GM12878 (cell line): Measurements from ENCODE around the gene FHIP1B.
"Not testable (repeated sequence)": the region's sequence is repeated elsewhere in the genome, so short reads cannot be mapped to it uniquely, and the experiment has no call there.

ENCODE experiments used
- BMI1 ChIP-seq: fragments of 450-650 bp; IDR thresholded peaks from 2 replicates; pipeline ENCODE4 v1.6.1; 2016; ENCODE audit warnings: mild to moderate bottlenecking, moderate library complexity, borderline replicate concordance
- CTCF ChIP-seq, 3 experiments: IDR thresholded peaks in 2 of 3; conservative IDR thresholded peaks in 1 of 3; 2 replicates each; pipeline ENCODE4 v1.5.1; 2011; ENCODE audit warnings: low read depth in 3 of 3, low read length in 3 of 3, mild to moderate bottlenecking in 3 of 3, control low read depth in 2 of 3, moderate library complexity in 2 of 3, inconsistent platforms in 1 of 3, mixed read lengths in 1 of 3; ENCODE audit not compliant: control insufficient read depth in 2 of 3, insufficient read depth in 1 of 3; ENCODE audit errors: extremely low read depth in 1 of 3
- EP300 ChIP-seq, 2 experiments: fragments of 150-350 bp in 1 of 2; IDR thresholded peaks; 2 replicates each; pipeline ENCODE4 v1.6.1; 2011 to 2012; ENCODE audit warnings: low read depth in 2 of 2, low read length in 2 of 2, borderline replicate concordance in 1 of 2, improper control_type of control experiment in 1 of 2, inconsistent platforms in 1 of 2; ENCODE audit not compliant: control insufficient read depth in 1 of 2
- EZH2 ChIP-seq: IDR thresholded peaks from 2 replicates; pipeline ENCODE4 v1.6.1; 2012; ENCODE audit warnings: low read depth, mild to moderate bottlenecking, control low read depth, inconsistent platforms, low read length, borderline replicate concordance; ENCODE audit not compliant: control insufficient read depth
- HCFC1 ChIP-seq: fragments of 150-350 bp; IDR thresholded peaks from 2 replicates; pipeline ENCODE4 v1.6.1; 2014; ENCODE audit warnings: low read length
- POLR2A ChIP-seq: IDR thresholded peaks from 2 replicates; pipeline ENCODE4 v1.6.1; 2011; ENCODE audit warnings: low read depth, mild to moderate bottlenecking, low read length
- POLR2AphosphoS5 ChIP-seq: IDR thresholded peaks from 2 replicates; pipeline ENCODE4 v1.6.1; 2011; ENCODE audit warnings: mild to moderate bottlenecking, low read length, inconsistent platforms
- RCOR1 ChIP-seq: conservative IDR thresholded peaks from 2 replicates; pipeline ENCODE4 v1.6.1; 2012; ENCODE audit warnings: low read depth, low read length, improper control_type of control experiment
- SIN3A ChIP-seq: IDR thresholded peaks from 2 replicates; pipeline ENCODE4 v1.6.1; 2012; ENCODE audit warnings: low read depth, low read length, improper control_type of control experiment
- SREBF1 ChIP-seq: IDR thresholded peaks from 2 replicates; pipeline ENCODE4 v1.6.1; 2012; ENCODE audit warnings: mild to moderate bottlenecking, low read length
- STAT3 ChIP-seq: IDR thresholded peaks from 2 replicates; pipeline ENCODE4 v1.6.1; 2011; ENCODE audit warnings: low read depth, low read length, improper control_type of control experiment
- SUZ12 ChIP-seq: fragments of 200-600 bp; sonication (generic); IDR thresholded peaks from one replicate; pipeline ENCODE4 v1.6.1; 2018; ENCODE audit warnings: antibody characterized with exemption, mild to moderate bottlenecking; ENCODE audit not compliant: unreplicated experiment
- ZNF274 ChIP-seq: IDR thresholded peaks from one replicate; pipeline ENCODE4 v1.8.0; 2011; ENCODE audit not compliant: insufficient read length, insufficient read depth
- ZZZ3 ChIP-seq: IDR thresholded peaks from 2 replicates; pipeline ENCODE4 v1.6.1; 2011; ENCODE audit warnings: low read depth; ENCODE audit not compliant: control insufficient read depth, insufficient read length

GRCh38 chr11:6280809-6281208 is 46.4 kb upstream of the FHIP1B start:
- TF ChIP-seq SUZ12; CTCF (IDR thresholded peaks at IDR 0.05 in 2 of 3, conservative IDR thresholded peaks at IDR 0.05 in 1 of 3; ENCODE audit: control insufficient read depth in 2 of 3, extremely low read depth in 1 of 3, insufficient read depth in 1 of 3, low read depth in 3 of 3, low read length in 3 of 3); EZH2; POLR2A; SREBF1; HCFC1; BMI1; EP300 (IDR thresholded peaks at IDR 0.05; ENCODE audit: borderline replicate concordance in 1 of 2, control insufficient read depth in 1 of 2, low read depth in 2 of 2, low read length in 2 of 2); ZNF274; RCOR1; SIN3A; POLR2AphosphoS5; STAT3; ZZZ3: not testable (repeated sequence)
